SK-N-SH (cell line): ENCODE results near the gene INHBB. TPM values are rescaled to one million over a fixed set of nuclear protein-coding genes. Genes with fewer than 3 reads are reported as not detected.

Experiments used
- polyA plus RNA-seq, 3 experiments: library from polyadenylated mRNA; depleted of rRNA; stranded (reverse); fragments of >200 nt; gene quantifications; 2 replicates each; pipeline ENCODE4 v1.2.3, GENCODE V29; 2012

The INHBB gene
- polyA plus RNA-seq, 1 of the 3 experiments (the other 2 are of a cell fraction), result 0.03 TPM

Other genes with a start within 250 kb of the INHBB start
- 24.8 and 36.0 TPM in 2 replicates for gene TMEM185B, start 122.7 kb upstream of the INHBB start, polyA plus RNA-seq (2012; rRNA removed)
- 37.2 and 40.8 TPM in 2 replicates for gene RALB, start 93.3 kb upstream of the INHBB start, polyA plus RNA-seq (2012; rRNA removed)